ENCODE results near the gene MB21D2.

GRCh38 chr3:192863091-192863420 is 54.6 kb downstream of the MB21D2 start:
- TF ChIP-seq, protein P1, sequence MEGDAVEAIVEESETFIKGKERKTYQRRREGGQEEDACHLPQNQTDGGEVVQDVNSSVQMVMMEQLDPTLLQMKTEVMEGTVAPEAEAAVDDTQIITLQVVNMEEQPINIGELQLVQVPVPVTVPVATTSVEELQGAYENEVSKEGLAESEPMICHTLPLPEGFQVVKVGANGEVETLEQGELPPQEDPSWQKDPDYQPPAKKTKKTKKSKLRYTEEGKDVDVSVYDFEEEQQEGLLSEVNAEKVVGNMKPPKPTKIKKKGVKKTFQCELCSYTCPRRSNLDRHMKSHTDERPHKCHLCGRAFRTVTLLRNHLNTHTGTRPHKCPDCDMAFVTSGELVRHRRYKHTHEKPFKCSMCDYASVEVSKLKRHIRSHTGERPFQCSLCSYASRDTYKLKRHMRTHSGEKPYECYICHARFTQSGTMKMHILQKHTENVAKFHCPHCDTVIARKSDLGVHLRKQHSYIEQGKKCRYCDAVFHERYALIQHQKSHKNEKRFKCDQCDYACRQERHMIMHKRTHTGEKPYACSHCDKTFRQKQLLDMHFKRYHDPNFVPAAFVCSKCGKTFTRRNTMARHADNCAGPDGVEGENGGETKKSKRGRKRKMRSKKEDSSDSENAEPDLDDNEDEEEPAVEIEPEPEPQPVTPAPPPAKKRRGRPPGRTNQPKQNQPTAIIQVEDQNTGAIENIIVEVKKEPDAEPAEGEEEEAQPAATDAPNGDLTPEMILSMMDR (IDR thresholded peaks at IDR 0.05) = no peak
- TF ChIP-seq EP300 (IDR thresholded peaks at IDR 0.05) (no peak), POLR2A (IDR thresholded peaks at IDR 0.05) (no peak)
